Measurements from ENCODE around the gene GAB1.

GAB1 gene

DNA sequence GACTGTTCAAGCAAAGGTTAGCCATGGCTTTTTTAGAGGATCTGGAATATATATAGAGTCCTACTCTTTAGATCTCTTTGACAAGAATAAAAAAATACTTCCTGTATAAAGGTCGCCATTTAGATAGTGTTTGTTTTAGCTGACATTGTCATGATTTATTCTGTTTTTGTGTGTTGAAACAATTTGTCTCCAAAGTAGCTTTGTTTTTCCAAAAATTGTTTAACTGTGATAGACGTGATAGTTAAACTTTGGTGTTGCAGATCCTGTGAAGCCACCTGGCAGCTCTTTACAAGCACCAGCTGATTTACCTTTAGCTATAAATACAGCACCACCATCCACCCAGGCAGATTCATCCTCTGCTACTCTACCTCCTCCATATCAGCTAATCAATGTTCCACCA lies 96.6 kb downstream of the GAB1 start:
- peaks cover 4% of the 10 kb centered on the region for H3K36me3 ChIP-seq (ENCODE audit: control insufficient read depth, low read depth, low read length)
- no peaks in the 10 kb centered on the region for H3K27me3 ChIP-seq (ENCODE audit: control insufficient read depth, insufficient read depth, low read length)
- H3K9me3 ChIP-seq (ENCODE audit: control insufficient read depth, low read depth, low read length) = peaks cover 4% of the 10 kb centered on the region
- peaks cover 17% of the 10 kb centered on the region for H3K4me1 ChIP-seq (ENCODE audit: control insufficient read depth, low read depth, low read length)
- H3K4me3 ChIP-seq (ENCODE audit: low read length) = no peak overlapping the region
- no peak overlapping the region for H3K27ac ChIP-seq (ENCODE audit: low read length)
- H3K9ac ChIP-seq (ENCODE audit: low read length) = no peak overlapping the region

DNA sequence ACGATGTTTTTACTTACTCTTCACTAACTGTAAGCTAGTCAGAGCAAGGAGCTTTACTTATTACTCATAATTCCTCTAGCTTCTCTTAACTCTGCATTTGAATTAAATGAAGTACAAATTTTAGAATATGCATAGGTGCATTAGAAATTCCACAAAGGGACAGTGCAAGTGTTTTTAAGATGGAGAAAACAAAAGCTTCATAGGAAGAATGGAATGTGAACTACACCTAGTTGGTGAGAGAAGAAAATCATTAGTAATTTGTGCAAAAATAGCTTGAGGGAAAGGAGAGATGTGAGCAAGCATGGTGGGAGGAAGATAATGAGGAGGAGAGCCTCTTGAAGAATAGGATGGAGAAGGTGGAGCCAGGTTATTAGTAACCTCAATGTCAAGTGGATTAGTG lies 99.3 kb downstream of the GAB1 start:
- H3K27ac ChIP-seq (ENCODE audit: low read length) = no peak overlapping the region
- no peaks in the 10 kb centered on the region for H3K9me3 ChIP-seq (ENCODE audit: control insufficient read depth, low read depth, low read length)
- H3K4me3 ChIP-seq (ENCODE audit: low read length) = no peak overlapping the region
- no peak overlapping the region for H3K9ac ChIP-seq (ENCODE audit: low read length)
- H3K27me3 ChIP-seq (ENCODE audit: control insufficient read depth, insufficient read depth, low read length) = no peaks in the 10 kb centered on the region
- peaks cover 10% of the 10 kb centered on the region for H3K36me3 ChIP-seq (ENCODE audit: control insufficient read depth, low read depth, low read length)
- peaks cover 15% of the 10 kb centered on the region for H3K4me1 ChIP-seq (ENCODE audit: control insufficient read depth, low read depth, low read length)

- Histone ChIP-seq H3K36me3 (ENCODE audit: control insufficient read depth, low read depth, low read length) (peaks cover 10% of the 10 kb centered on the region), H3K9ac (ENCODE audit: low read length) (no peak overlapping the region), H3K27ac (ENCODE audit: low read length) (no peak overlapping the region), H3K4me3 (ENCODE audit: low read length) (no peak overlapping the region), H3K9me3 (ENCODE audit: control insufficient read depth, low read depth, low read length) (no peaks in the 10 kb centered on the region), H3K4me1 (ENCODE audit: control insufficient read depth, low read depth, low read length) (peaks cover 5% of the 10 kb centered on the region), H3K27me3 (ENCODE audit: control insufficient read depth, insufficient read depth, low read length) (no peaks in the 10 kb centered on the region)
Observed at GRCh38 chr4:143437476-143437875, 100.8 kb downstream of the GAB1 start.

- no peak overlapping the region for H3K9ac ChIP-seq (ENCODE audit: low read length)
- peaks cover 10% of the 10 kb centered on the region for H3K36me3 ChIP-seq (ENCODE audit: control insufficient read depth, low read depth, low read length)
- H3K4me3 ChIP-seq (ENCODE audit: low read length) = no peak overlapping the region
- no peak overlapping the region for H3K27ac ChIP-seq (ENCODE audit: low read length)
- no peaks in the 10 kb centered on the region for H3K9me3 ChIP-seq (ENCODE audit: control insufficient read depth, low read depth, low read length)
- H3K4me1 ChIP-seq (ENCODE audit: control insufficient read depth, low read depth, low read length) = peaks cover 5% of the 10 kb centered on the region
- H3K27me3 ChIP-seq (ENCODE audit: control insufficient read depth, insufficient read depth, low read length) = no peaks in the 10 kb centered on the region
Observed at GRCh38 chr4:143437937-143438336, 101.3 kb downstream of the GAB1 start.

GRCh38 chr4:143438710-143439109 lies 102.0 kb downstream of the GAB1 start:
- Histone ChIP-seq H3K4me3 (ENCODE audit: low read length) (no peak overlapping the region), H3K27me3 (ENCODE audit: control insufficient read depth, insufficient read depth, low read length) (no peaks in the 10 kb centered on the region), H3K4me1 (ENCODE audit: control insufficient read depth, low read depth, low read length) (peaks cover 5% of the 10 kb centered on the region), H3K9me3 (ENCODE audit: control insufficient read depth, low read depth, low read length) (no peaks in the 10 kb centered on the region), H3K36me3 (ENCODE audit: control insufficient read depth, low read depth, low read length) (peaks cover 10% of the 10 kb centered on the region), H3K9ac (ENCODE audit: low read length) (no peak overlapping the region), H3K27ac (ENCODE audit: low read length) (no peak overlapping the region)

DNA sequence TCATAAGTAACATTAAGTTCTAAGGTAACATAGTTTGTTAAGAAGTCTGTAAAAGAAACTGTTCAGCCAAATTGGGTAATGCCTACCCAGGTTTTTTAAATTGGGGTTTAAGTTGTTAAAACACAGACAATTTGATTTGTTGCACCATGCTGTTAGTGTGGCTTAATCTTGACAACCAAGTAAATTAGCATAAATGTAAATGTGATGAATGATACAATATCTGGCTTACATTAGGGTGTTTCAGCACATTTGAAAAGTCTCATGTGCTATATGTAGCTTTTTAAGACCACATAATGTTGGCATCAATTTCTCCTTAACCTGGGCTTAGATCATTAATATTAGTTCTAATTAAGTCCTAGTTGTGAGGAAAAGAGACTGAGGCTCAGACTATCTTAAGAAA lies 104.4 kb downstream of the GAB1 start:
- no peaks in the 10 kb centered on the region for H3K4me1 ChIP-seq (ENCODE audit: control insufficient read depth, low read depth, low read length)
- H3K9me3 ChIP-seq (ENCODE audit: control insufficient read depth, low read depth, low read length) = no peaks in the 10 kb centered on the region
- H3K4me3 ChIP-seq (ENCODE audit: low read length) = no peak overlapping the region
- peaks cover 10% of the 10 kb centered on the region for H3K36me3 ChIP-seq (ENCODE audit: control insufficient read depth, low read depth, low read length)
- H3K9ac ChIP-seq (ENCODE audit: low read length) = no peak overlapping the region
- H3K27ac ChIP-seq (ENCODE audit: low read length) = no peak overlapping the region
- H3K27me3 ChIP-seq (ENCODE audit: control insufficient read depth, insufficient read depth, low read length) = no peaks in the 10 kb centered on the region

DNA sequence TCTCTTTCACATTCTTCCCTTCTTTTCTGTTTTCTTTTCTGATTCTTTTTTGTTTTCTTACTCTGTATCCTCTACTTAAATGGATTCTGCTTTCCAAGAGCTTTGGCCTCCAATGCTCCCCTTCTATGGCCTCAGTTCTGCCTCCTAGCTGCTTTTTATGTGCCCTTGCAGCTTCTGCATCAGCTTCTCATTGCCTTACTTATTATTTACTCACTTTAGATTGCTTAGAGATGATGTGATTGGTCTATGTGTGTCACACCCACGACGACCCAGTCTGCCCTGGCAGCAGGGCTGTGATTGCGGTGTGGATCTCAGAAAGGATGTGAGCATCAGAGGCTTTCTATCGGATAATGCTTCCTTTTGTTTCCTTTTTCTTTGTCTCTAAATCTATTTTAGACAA lies 105.0 kb downstream of the GAB1 start:
- no peak overlapping the region for H3K27ac ChIP-seq (ENCODE audit: low read length)
- H3K36me3 ChIP-seq (ENCODE audit: control insufficient read depth, low read depth, low read length) = peaks cover 10% of the 10 kb centered on the region
- H3K9me3 ChIP-seq (ENCODE audit: control insufficient read depth, low read depth, low read length) = no peaks in the 10 kb centered on the region
- H3K9ac ChIP-seq (ENCODE audit: low read length) = no peak overlapping the region
- no peaks in the 10 kb centered on the region for H3K4me1 ChIP-seq (ENCODE audit: control insufficient read depth, low read depth, low read length)
- H3K27me3 ChIP-seq (ENCODE audit: control insufficient read depth, insufficient read depth, low read length) = no peaks in the 10 kb centered on the region
- no peak overlapping the region for H3K4me3 ChIP-seq (ENCODE audit: low read length)

DNA sequence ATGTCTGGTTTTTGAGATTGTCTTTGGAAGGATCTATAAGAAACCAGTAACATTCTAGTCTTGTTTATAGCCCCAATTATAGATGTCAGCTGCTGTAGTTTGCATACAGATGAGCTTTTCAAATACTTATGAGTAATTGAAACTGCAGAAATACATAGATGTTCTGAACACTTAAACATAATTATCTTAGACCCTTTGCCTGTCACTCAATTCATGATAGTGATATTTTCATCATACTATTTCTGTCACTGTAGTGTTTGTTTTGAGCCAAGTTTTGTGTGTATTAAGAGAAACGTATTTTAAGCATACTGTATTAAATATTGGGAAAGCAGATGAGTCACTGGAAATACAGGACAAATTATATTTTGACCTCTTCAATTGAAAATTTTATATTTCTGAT lies 107.1 kb downstream of the GAB1 start:
- peaks cover 1% of the 10 kb centered on the region for H3K36me3 ChIP-seq (ENCODE audit: control insufficient read depth, low read depth, low read length)
- H3K4me3 ChIP-seq (ENCODE audit: low read length) = no peak overlapping the region
- no peaks in the 10 kb centered on the region for H3K27me3 ChIP-seq (ENCODE audit: control insufficient read depth, insufficient read depth, low read length)
- no peak overlapping the region for H3K9ac ChIP-seq (ENCODE audit: low read length)
- no peaks in the 10 kb centered on the region for H3K4me1 ChIP-seq (ENCODE audit: control insufficient read depth, low read depth, low read length)
- no peaks in the 10 kb centered on the region for H3K9me3 ChIP-seq (ENCODE audit: control insufficient read depth, low read depth, low read length)
- no peak overlapping the region for H3K27ac ChIP-seq (ENCODE audit: low read length)

- H3K9ac ChIP-seq (ENCODE audit: low read length) = no peak overlapping the region
- H3K4me3 ChIP-seq (ENCODE audit: low read length) = no peak overlapping the region
- H3K27me3 ChIP-seq (ENCODE audit: control insufficient read depth, insufficient read depth, low read length) = no peaks in the 10 kb centered on the region
- no peaks in the 10 kb centered on the region for H3K36me3 ChIP-seq (ENCODE audit: control insufficient read depth, low read depth, low read length)
- no peak overlapping the region for H3K27ac ChIP-seq (ENCODE audit: low read length)
- peaks cover 4% of the 10 kb centered on the region for H3K4me1 ChIP-seq (ENCODE audit: control insufficient read depth, low read depth, low read length)
- H3K9me3 ChIP-seq (ENCODE audit: control insufficient read depth, low read depth, low read length) = no peaks in the 10 kb centered on the region
Observed at GRCh38 chr4:143451186-143451585, 114.5 kb downstream of the GAB1 start.

DNA sequence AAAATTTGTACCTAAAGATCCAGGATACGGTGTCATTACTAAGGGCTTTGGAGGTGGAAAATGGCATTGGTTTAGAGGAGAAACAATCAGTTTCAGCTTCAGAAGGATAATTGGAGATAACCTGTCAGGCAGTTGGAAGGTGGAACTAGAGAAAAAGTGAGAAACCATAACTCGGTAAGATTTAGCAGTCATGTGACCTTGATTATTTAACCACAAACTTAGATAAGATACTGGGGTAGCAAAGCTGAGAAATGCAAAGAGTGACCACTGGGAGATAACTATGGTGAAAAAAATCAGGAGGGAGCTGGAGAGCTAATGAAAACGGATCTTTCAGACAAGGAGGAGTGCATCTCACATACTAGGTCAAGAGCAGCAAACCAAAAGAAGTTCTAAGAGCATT lies 118.5 kb downstream of the GAB1 start:
- no peak overlapping the region for H3K4me3 ChIP-seq (ENCODE audit: low read length)
- no peaks in the 10 kb centered on the region for H3K9me3 ChIP-seq (ENCODE audit: control insufficient read depth, low read depth, low read length)
- no peak overlapping the region for H3K27ac ChIP-seq (ENCODE audit: low read length)
- no peaks in the 10 kb centered on the region for H3K36me3 ChIP-seq (ENCODE audit: control insufficient read depth, low read depth, low read length)
- H3K9ac ChIP-seq (ENCODE audit: low read length) = no peak overlapping the region
- peaks cover 4% of the 10 kb centered on the region for H3K4me1 ChIP-seq (ENCODE audit: control insufficient read depth, low read depth, low read length)
- no peaks in the 10 kb centered on the region for H3K27me3 ChIP-seq (ENCODE audit: control insufficient read depth, insufficient read depth, low read length)

- Histone ChIP-seq H3K27me3 (ENCODE audit: control insufficient read depth, insufficient read depth, low read length) (no peaks in the 10 kb centered on the region), H3K9ac (ENCODE audit: low read length) (no peak overlapping the region), H3K4me3 (ENCODE audit: low read length) (no peak overlapping the region), H3K9me3 (ENCODE audit: control insufficient read depth, low read depth, low read length) (no peaks in the 10 kb centered on the region), H3K4me1 (ENCODE audit: control insufficient read depth, low read depth, low read length) (peaks cover 4% of the 10 kb centered on the region), H3K36me3 (ENCODE audit: control insufficient read depth, low read depth, low read length) (peaks cover 3% of the 10 kb centered on the region), H3K27ac (ENCODE audit: low read length) (no peak overlapping the region)
Observed at GRCh38 chr4:143458966-143459365, 122.3 kb downstream of the GAB1 start.

- Histone ChIP-seq H3K27me3 (ENCODE audit: control insufficient read depth, insufficient read depth, low read length) (no peaks in the 10 kb centered on the region), H3K4me3 (ENCODE audit: low read length) (no peak overlapping the region), H3K4me1 (ENCODE audit: control insufficient read depth, low read depth, low read length) (no peaks in the 10 kb centered on the region), H3K36me3 (ENCODE audit: control insufficient read depth, low read depth, low read length) (peaks cover 3% of the 10 kb centered on the region), H3K9me3 (ENCODE audit: control insufficient read depth, low read depth, low read length) (no peaks in the 10 kb centered on the region), H3K27ac (ENCODE audit: low read length) (no peak overlapping the region), H3K9ac (ENCODE audit: low read length) (no peak overlapping the region)
Observed at GRCh38 chr4:143473334-143474126, 136.9 kb downstream of the GAB1 start.

All from iPS-18a (cell line).